Hematopoietic multipotent progenitor cell treated with erythropoietin and hydrocortisone succinate and interleukin-3 and kit ligand, for 6 days (in vitro differentiated cells): ENCODE results near the gene ELMO3.

Experiments used
- DNase-seq: peaks from one replicate; pipeline ENCODE4 v3.0.0-alpha.2; 2015

The ELMO3 gene

DNA sequence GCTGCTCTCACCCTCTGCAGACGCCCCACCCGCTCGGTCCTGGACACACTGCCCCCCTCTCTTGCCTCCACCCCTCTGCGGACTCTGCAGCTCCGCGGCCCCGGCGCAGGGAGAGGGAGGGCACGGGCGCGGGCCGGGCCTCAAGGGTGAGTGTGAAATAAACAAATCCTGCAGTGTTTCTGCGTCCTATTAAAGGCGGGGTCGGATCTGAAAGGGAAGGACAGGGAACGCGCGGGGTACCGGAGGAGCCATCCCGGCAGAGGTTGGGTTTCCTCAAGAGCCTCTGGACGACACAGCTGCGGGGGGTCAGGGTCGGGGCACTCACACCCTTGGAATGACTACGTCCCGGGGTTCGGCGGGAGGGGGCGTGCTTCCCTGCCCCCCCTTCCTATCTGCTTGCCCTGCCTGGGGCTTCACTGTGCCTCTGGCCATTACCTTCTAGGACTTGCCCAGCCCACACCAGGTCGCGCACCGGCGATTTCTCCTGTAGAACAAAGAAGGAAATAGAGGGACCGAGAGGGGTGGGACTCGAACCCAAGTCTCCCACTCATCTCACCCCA, 34.9 kb upstream of the ELMO3 start:
- no peak for DNase-seq

GRCh38 chr16:67164599-67165061, 34.3 kb upstream of the ELMO3 start, which contains the start of gene HSF4:
HSF4 (plus strand) TSS chr16:67164745; CDS start chr16:67164812, 67 bp downstream.
- peak; percentile 44 for DNase-seq

GRCh38 chr16:67165121-67166078, 33.5 kb upstream of the ELMO3 start:
- DNase-seq, result peak; percentile 41

DNA sequence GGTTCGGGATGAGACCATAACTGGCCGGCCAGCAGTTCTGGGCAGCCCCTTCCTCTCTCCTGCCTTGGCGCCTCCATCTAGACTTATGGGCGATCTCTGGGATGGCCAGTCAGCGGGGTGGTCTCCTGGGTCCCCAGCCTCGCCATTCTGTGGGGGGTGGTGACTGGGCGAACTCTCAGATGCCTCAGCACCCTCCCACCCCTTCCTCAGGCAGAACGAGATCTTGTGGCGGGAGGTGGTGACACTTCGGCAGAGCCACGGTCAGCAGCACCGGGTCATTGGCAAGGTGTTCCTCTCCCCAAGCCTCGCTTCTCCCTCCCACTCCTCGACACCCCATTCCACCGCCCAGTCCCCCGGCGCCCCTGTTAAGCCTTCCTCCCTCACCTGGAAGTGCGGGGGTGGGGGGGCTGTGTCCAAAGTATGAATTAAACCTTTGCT, 32.8 kb upstream of the ELMO3 start:
- no peak for DNase-seq

DNA sequence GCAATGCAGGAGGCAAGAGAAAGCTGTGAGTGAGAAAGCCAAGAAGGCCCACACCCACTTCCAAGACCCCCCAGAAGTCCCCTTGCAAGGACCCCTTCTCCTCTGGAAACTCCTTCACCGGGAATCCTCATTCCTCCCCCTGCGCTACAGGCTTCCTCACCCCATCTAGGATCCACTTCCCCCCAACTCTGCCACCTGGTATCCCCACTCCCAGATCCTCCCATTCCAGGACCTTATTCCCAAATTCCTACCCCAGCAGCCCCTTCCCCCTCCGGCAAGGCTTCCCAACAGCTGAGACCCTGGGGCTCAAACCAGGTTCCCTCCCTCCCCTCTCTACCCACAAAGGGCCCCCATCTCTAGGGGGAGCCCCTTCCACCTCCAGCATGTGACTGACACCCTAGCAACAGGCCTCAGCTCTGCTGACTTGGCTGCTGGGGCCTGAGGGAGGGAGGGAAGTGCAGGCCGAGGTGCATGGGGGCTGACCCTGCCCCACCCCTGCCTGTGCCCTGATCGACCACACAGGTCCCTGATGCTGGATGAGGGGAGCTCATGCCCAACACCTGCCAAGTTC, 32.2 kb upstream of the ELMO3 start:
- no peak for DNase-seq

DNA sequence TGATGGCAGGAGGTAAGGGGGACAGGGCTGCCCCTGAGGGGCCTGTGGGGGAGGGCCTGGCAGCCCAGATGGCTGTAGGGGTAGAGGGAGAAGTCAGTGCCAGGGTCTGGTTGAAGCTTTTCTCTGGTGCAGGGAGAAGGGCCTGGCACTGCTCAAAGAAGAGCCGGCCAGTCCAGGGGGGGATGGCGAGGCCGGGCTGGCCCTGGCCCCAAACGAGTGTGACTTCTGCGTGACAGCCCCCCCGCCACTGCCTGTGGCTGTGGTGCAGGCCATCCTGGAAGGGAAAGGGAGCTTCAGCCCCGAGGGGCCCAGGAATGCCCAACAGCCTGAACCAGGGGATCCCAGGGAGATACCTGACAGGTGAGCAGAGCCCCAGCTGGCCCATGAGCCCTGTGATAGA, 31.3 kb upstream of the ELMO3 start:
- no peak for DNase-seq

- DNase-seq, result no peak
Observed at GRCh38 chr16:67169011-67169451, 29.9 kb upstream of the ELMO3 start.

DNA sequence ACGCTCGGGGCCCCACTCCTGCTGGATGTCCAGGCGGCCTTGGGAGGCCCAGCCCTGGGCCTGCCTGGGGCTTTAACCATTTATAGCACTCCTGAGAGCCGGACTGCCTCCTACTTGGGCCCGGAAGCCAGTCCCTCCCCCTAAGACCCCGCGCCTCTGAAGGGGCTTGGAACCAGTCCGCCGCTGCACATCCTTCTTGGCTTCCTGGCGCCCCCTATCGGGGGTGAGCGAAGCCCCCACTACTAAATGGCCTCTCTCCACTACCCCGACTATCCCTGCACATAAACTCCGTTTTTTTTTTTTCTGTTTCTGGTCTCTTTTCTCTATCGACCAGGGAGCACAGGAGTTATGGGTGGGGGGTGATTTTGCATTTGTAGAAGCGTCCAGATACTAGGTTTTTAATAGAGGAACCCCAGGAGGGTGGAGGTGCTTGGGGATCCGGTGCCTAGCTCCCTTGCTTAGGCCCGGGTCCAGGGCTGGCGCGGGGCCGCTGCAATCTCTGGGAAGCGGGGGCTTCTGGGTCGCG, 29.2 kb upstream of the ELMO3 start:
- DNase-seq, result peak; percentile 60

DNA sequence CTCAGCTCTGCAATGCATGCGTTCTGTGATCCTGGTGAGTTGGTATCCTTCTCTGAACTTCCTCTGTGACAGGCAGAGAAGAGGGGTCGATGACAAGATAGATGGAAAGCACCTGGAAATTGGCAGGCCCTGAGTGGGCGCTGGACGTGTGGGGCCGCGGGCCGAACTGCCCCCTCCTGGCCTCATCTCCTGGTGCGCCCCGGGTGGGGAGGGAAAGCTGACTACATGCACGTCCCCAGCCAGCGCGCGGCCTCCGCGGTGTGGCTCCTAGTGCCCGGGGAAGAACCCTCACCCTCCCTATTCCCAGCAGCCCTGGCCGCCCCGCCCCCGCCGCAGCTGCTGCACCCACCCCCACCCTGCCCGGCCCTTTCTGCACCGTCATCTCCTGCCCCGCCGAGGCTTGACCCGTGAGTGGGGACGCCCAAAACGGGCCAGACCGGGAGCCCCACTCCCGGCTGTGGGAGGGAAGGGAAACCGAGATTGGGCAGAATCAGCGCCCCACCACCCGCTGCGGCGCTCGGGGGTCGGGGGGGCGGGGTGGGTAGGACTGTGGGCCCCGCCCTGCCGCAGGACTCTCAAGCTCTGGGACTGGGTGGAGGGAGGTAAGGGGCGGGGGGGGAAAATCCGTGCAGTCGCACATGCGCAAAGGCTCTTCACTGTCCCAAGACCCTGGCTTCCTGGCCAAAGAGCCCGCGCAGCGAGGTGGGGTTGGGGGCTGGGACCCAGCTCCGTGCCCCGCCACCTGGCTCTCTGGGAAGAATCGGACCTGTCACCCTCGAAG, 28.6 kb upstream of the ELMO3 start, which contains the start of gene NOL3:
TSS of gene NOL3 (plus strand) at position 371 of the 781 bp plus-strand sequence.
- DNase-seq, result peak; percentile 66

- DNase-seq, result peak; percentile 37
Observed at GRCh38 chr16:67170949-67171649, 27.8 kb upstream of the ELMO3 start.

DNA sequence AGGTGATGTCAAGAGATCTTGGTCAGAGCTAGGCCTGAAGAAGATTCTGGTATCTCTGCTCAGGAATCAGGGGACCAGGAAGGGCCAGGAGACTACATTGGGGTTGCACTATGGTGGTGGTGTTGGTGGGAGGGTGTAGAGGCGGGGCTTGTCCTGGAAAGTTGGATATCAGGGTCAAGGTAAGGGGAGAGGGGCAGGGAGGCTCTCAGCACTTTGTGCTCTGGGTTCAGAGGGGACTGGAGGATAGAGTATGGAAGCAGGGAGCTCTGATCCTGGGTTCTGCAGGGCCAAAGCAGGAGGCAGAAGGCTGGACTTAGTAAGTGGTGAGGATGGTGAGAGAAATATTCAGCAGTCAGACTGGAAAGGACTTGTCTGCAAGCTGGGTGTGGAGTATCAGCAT, 25.6 kb upstream of the ELMO3 start:
- DNase-seq, result no peak

GRCh38 chr16:67173808-67174705, 24.9 kb upstream of the ELMO3 start:
- DNase-seq, result peak; percentile 92

DNA sequence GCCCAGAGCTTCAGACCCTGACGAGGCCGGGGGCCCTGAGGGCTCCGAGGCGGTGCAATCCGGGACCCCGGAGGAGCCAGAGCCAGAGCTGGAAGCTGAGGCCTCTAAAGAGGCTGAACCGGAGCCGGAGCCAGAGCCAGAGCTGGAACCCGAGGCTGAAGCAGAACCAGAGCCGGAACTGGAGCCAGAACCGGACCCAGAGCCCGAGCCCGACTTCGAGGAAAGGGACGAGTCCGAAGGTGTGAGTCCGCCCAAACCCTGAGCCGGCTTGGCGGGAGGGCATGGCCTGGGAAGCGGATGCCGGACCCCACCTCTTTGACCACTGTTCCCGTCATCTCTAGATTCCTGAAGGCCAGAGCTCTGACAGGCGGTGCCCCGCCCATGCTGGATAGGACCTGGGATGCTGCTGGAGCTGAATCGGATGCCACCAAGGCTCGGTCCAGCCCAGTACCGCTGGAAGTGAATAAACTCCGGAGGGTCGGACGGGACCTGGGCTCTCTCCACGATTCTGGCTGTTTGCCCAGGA, 24.2 kb upstream of the ELMO3 start:
- no peak for DNase-seq

GRCh38 chr16:67176662-67177061, 22.3 kb upstream of the ELMO3 start:
- DNase-seq, result no peak

DNA sequence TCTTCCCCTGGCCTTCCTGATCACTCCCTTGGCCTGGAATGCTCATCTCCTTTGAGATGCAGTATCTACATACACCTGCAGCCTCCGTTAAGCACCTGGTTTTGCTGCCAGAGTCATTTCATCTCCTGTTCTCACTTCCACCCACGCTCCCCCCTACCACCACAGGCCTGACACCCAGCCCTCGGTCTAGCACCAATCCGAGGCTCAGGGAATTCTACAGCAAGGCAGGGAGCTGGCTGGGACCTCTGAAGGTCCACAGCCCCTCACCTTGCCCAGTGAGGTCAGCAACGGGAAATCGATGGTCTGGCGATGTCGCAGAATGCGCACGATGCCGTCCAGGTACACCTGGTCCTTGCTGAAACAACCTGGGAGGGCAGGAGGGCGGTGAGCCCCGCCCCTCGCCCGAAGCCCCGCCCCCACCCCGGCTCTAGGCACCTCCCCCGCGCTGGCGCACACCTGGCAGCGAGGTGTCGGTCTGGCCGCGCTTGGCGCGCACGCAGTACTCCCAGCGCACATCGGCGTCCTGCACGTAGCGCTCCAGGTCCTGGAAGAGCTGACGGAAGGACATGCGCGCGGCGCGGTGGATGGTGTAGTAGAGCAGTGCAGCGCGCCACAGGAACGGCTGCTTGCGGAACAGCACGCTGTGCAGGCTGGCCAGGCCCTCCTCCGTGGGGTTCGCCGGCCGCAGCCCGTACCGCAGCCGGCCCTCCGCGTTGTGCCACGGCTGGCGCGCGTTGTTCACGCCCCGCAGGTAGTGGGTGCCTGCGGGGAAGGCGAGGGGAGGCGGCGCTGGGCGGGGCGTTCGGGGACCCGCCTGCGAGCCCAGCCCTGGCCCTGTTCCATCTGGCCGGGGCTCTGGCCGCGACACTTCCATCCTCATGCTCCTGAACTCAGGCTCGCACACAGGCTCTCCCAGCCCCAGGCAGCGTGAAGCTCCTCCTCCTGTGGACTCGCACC, 20.9 kb upstream of the ELMO3 start:
- DNase-seq, result peak; percentile 73

- peak; percentile 73 for DNase-seq
Observed at GRCh38 chr16:67179421-67180080, 19.4 kb upstream of the ELMO3 start.

GRCh38 chr16:67180166-67180565, 18.8 kb upstream of the ELMO3 start:
- DNase-seq, result no peak

GRCh38 chr16:67181346-67181745, 17.6 kb upstream of the ELMO3 start:
- no peak for DNase-seq

DNA sequence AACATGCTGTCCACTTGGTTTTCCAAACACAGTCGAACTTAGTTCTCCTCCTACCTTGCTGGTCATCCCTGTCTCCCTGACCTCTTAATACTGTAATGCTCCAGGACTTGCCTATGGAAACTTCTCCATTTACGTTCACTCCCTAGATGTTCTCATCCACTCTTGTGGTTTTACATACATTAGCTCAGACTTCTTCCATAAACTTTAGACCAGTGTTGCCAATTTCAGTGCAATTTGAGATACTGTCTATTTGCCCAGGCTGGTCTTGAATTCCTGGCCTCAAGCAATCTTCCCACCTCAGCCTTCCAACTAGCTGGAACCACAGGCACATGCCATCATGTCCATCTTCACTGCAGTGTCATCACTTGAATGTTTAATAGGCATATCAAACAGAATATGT, 16.6 kb upstream of the ELMO3 start:
- no peak for DNase-seq
